Suprapubic skin (tissue), 3 donors: ENCODE results near the gene GDI2.

Experiments used
- CTCF ChIP-seq, 2 donors: fragments of 200-600 bp in 1 of 2; fragments of 450-650 bp in 1 of 2; sonication (generic) in 1 of 2; IDR thresholded peaks; one replicate each; pipeline ENCODE4 v1.5.1; 2016 to 2019; ENCODE audit warnings: antibody characterized with exemption in 2 of 2, mild to moderate bottlenecking in 1 of 2, moderate library complexity in 1 of 2
- POLR2A ChIP-seq, 2 donors: fragments of 450-650 bp; IDR thresholded peaks; one replicate each; pipeline ENCODE4 v1.6.1; 2017; ENCODE audit warnings: antibody characterized with exemption in 2 of 2, mild to moderate bottlenecking in 2 of 2, moderate library complexity in 2 of 2

- TF ChIP-seq POLR2A (IDR thresholded peaks at IDR 0.05) (no peak), CTCF (IDR thresholded peaks at IDR 0.05) (no peak)
Measured at GRCh38 chr10:5762531-5762930, 50.7 kb downstream of the GDI2 start.
